GM19238 (cell line): ENCODE measurements around the gene MGME1.

ENCODE experiments used
- DNase-seq: peaks from one replicate; pipeline ENCODE4 v3.0.0; 2011; ENCODE audit warnings: low spot score; ENCODE audit not compliant: insufficient read length

MGME1 gene

GRCh38 chr20:17940224-17940971 lies 28.4 kb upstream of the MGME1 start:
- DNase-seq: no peak

- DNase-seq: no peak
Measured at GRCh38 chr20:17941087-17941825, 27.6 kb upstream of the MGME1 start.

- DNase-seq: no peak
Measured at GRCh38 chr20:17941826-17942196, 27.0 kb upstream of the MGME1 start.

GRCh38 chr20:17943343-17943742 lies 25.5 kb upstream of the MGME1 start:
- no peak for DNase-seq

GRCh38 chr20:17944854-17945474 lies 23.9 kb upstream of the MGME1 start:
- no peak for DNase-seq

GRCh38 chr20:17946040-17946439 lies 22.8 kb upstream of the MGME1 start:
- DNase-seq: no peak

- DNase-seq: no peak
Measured at GRCh38 chr20:17946572-17947473, 22.0 kb upstream of the MGME1 start.

GRCh38 chr20:17947474-17947815 lies 21.4 kb upstream of the MGME1 start:
- DNase-seq: no peak

GRCh38 chr20:17948442-17948841 lies 20.4 kb upstream of the MGME1 start:
- DNase-seq: no peak

GRCh38 chr20:17949899-17950298 lies 18.9 kb upstream of the MGME1 start:
- no peak for DNase-seq

- no peak for DNase-seq
Measured at GRCh38 chr20:17950670-17951069, 18.1 kb upstream of the MGME1 start.

- no peak for DNase-seq
Measured at GRCh38 chr20:17951323-17951722, 17.5 kb upstream of the MGME1 start.

- no peak for DNase-seq
Measured at GRCh38 chr20:17952692-17953684, 15.8 kb upstream of the MGME1 start.

- DNase-seq: no peak
Measured at GRCh38 chr20:17953935-17954334, 14.9 kb upstream of the MGME1 start.

GRCh38 chr20:17955302-17955701 lies 13.5 kb upstream of the MGME1 start:
- no peak for DNase-seq

GRCh38 chr20:17956099-17956685 lies 12.6 kb upstream of the MGME1 start:
- DNase-seq: no peak

GRCh38 chr20:17957505-17958363 lies 11.1 kb upstream of the MGME1 start:
- DNase-seq: no peak

- no peak for DNase-seq
Measured at GRCh38 chr20:17958373-17959256, 10.2 kb upstream of the MGME1 start.
